Measurements from ENCODE around the gene SERPINA5.

Gene SERPINA5

DNA sequence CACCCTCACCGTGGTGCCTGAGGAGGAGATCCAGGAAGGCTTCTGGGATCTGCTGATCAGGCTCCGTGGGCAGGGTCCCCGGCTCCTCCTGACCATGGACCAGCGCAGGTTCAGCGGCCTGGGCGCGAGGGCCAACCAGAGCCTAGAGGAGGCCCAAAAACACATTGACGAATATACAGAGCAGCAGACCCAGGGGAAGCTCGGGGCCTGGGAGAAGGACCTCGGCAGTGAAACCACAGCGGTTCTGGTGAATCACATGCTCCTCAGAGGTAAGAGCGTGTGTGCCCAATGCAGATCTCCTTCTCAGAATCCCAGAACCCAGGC is 60.4 kb downstream of the SERPINA5 start:
- no peaks in the 10 kb centered on the region for H3K4me1 ChIP-seq (ENCODE audit: control insufficient read depth, insufficient read depth, low read depth, low read length)
- no peak overlapping the region for H3K9ac ChIP-seq (ENCODE audit: low read length)
- 88% methylated on average over 12 of the region's 12 CpGs for WGBS
- H3K27me3 ChIP-seq (ENCODE audit: control insufficient read depth in 1 of 2, insufficient read depth in 1 of 2, low read length in 2 of 2): no peaks in the 10 kb centered on the region
- H3K79me1 ChIP-seq (replicated peaks; ENCODE audit: low read length, poor library complexity, severe bottlenecking): no peaks in the 10 kb centered on the region
- no peak overlapping the region for H3K23ac ChIP-seq (ENCODE audit: low read length in 2 of 2)
- no peak overlapping the region for H2AK5ac ChIP-seq (ENCODE audit: low read length, severe bottlenecking)
- no peak overlapping the region for H3K14ac ChIP-seq (ENCODE audit: low read length in 2 of 2)
- no peak overlapping the region for H2AFZ ChIP-seq (ENCODE audit: low read depth, low read length)
- H2BK12ac ChIP-seq (ENCODE audit: low read length in 2 of 2): no peak overlapping the region
- H3K4me2 ChIP-seq (ENCODE audit: low read length, poor library complexity, severe bottlenecking): no peak overlapping the region
- no peak overlapping the region for H3K4ac ChIP-seq (ENCODE audit: low read depth in 1 of 2, low read length in 2 of 2)
- no peak overlapping the region for H2BK15ac ChIP-seq (ENCODE audit: low read depth, poor library complexity, severe bottlenecking)
- no peak overlapping the region for H4K8ac ChIP-seq (ENCODE audit: low read length)
- H4K91ac ChIP-seq (ENCODE audit: low read length): no peak overlapping the region
- no peak overlapping the region for H2BK5ac ChIP-seq (ENCODE audit: low read depth, low read length, poor library complexity, severe bottlenecking)
- no peaks in the 10 kb centered on the region for H3K9me3 ChIP-seq (ENCODE audit: control insufficient read depth, low read length)
- DNase-seq: no peak
- no peak overlapping the region for H3K18ac ChIP-seq (ENCODE audit: low read depth in 1 of 2, low read length in 2 of 2)
- H3K36me3 ChIP-seq (ENCODE audit: control insufficient read depth in 1 of 2, insufficient read depth in 2 of 2, low read depth in 1 of 2, low read length in 2 of 2): no peaks in the 10 kb centered on the region
- no peak overlapping the region for H3K4me3 ChIP-seq (ENCODE audit: insufficient read depth in 1 of 2, low read depth in 1 of 2, low read length in 2 of 2)
- no peak overlapping the region for H3K27ac ChIP-seq (ENCODE audit: low read length, poor library complexity, severe bottlenecking)
- no peak overlapping the region for H2BK120ac ChIP-seq (ENCODE audit: low read depth, low read length)
